GM12875 (cell line): ENCODE data around the gene BPI.
"Not testable (repeated sequence)": the region's sequence is repeated elsewhere in the genome, so short reads cannot be mapped to it uniquely, and the experiment has no call there.

ENCODE experiments used
- H3K4me3 ChIP-seq: one replicate; pipeline ENCODE4 v1.5.1; 2011; ENCODE audit warnings: low read depth, low read length, control low read depth
- CTCF ChIP-seq: IDR thresholded peaks from 2 replicates; pipeline ENCODE4 v1.5.1; 2011; ENCODE audit warnings: low read depth, mild to moderate bottlenecking, control low read depth, inconsistent platforms, low read length, moderate library complexity, borderline replicate concordance; ENCODE audit not compliant: insufficient read depth

The BPI gene

GRCh38 chr20:38311091-38311490, 7.1 kb downstream of the BPI start:
- no peak for TF ChIP-seq CTCF
- no peak overlapping the region for H3K4me3 ChIP-seq

DNA sequence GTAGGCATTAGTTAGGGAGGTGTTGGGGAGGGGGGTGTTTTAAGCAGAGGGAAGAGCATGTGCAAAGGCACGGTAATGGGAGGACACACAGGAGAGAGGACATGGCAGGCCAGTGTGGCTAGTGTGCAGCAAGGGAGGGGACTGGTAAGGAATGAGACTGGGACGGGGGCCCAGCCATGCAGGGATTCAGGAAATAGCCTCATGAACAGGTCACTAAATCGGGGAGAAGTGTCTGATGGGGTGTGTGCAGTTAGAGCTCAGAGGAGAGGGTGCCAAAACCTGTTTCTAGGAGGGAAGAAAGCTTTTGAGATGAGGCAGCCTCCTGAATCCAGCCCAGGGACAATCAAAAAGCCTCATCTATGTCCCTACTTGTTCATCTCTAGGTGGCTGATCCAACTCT, 7.5 kb downstream of the BPI start:
- no peak for TF ChIP-seq CTCF
- H3K4me3 ChIP-seq: no peak overlapping the region

DNA sequence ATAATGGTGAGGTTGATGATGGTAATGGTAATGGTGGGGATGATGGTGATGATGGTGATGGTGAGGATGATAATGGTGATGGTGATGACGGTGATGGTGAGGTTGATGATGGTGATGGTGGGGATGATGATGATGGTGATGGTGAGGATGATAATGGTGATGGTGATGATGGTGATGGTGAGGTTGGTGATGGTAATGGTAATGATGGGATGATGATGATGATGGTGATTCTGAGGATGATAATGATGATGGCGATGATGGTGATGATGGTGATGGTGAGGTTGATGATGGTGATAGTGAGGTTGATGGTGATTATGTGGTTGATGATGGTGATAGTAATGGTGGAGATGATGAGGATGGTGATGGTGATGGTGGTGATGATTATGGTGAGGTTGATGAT, 9.7 kb downstream of the BPI start:
- no peak overlapping the region for H3K4me3 ChIP-seq
- no peak for TF ChIP-seq CTCF

- H3K4me3 ChIP-seq: not testable (repeated sequence)
These were observed 10.4 kb downstream of the BPI start for GRCh38 chr20:38314350-38314749.

GRCh38 chr20:38315290-38315966, 11.5 kb downstream of the BPI start:
- no peak for TF ChIP-seq CTCF
- H3K4me3 ChIP-seq: no peak overlapping the region

DNA sequence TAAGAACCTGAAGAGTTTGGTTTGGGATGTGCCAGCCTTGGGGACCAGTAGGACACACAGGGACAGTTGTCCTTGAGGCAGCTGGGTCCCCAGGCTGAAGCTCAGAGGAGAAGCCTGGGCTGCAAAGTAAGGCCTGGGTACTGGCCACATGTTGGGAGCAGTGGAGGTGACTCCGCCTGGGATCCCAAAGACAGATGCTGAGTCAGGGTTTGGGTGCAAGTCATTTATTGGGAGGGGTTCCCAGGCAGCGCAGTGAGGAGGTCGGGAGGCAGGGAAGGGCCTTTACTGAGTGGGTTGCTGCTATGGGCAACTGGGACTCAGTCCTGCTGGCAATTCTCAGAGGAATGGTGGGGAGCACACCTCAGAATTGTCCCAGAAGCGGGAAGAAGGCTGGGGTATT, 12.4 kb downstream of the BPI start:
- H3K4me3 ChIP-seq: no peak overlapping the region
- no peak for TF ChIP-seq CTCF

GRCh38 chr20:38317422-38317821, 13.5 kb downstream of the BPI start:
- H3K4me3 ChIP-seq: no peak overlapping the region
- TF ChIP-seq CTCF: no peak

GRCh38 chr20:38320221-38320620, 16.3 kb downstream of the BPI start:
- no peak overlapping the region for H3K4me3 ChIP-seq
- no peak for TF ChIP-seq CTCF
